Lung (tissue), 12 donors: ENCODE measurements around the gene BSDC1. TPM values are rescaled to one million over a fixed set of nuclear protein-coding genes. Genes with fewer than 3 reads are reported as not detected.

Experiments
- ATAC-seq: fragments of 200-7000 bp; cut with Tn5 transposase; one replicate; pipeline ENCODE4 v1.9.1; 2020; ENCODE audit warnings: moderate number of reproducible peaks; ENCODE audit not compliant: insufficient read depth, low FRiP score
- DNase-seq, 3 donors: peaks; one replicate each; pipeline ENCODE4 v3.0.0-alpha.2; 2013 to 2017
- H3K27ac ChIP-seq, 2 donors: one replicate each; pipeline ENCODE4 v1.5.1; 2013; ENCODE audit warnings: mild to moderate bottlenecking in 2 of 2, moderate library complexity in 2 of 2, control low read depth in 1 of 2, inconsistent platforms in 1 of 2, low read depth in 1 of 2, low read length in 1 of 2
- H3K27me3 ChIP-seq, 3 donors: one replicate each; pipeline ENCODE4 v1.5.1; 2013; ENCODE audit warnings: low read length in 2 of 3; ENCODE audit not compliant: control insufficient read depth in 3 of 3, insufficient read depth in 3 of 3
- H3K36me3 ChIP-seq, 4 donors: one replicate each; pipeline ENCODE4 v1.5.1; 2013; ENCODE audit warnings: low read length in 4 of 4, mild to moderate bottlenecking in 1 of 4, moderate library complexity in 1 of 4; ENCODE audit not compliant: control insufficient read depth in 4 of 4, insufficient read depth in 4 of 4
- H3K4me1 ChIP-seq, 5 donors: one replicate each; pipeline ENCODE4 v1.5.1; 2013; ENCODE audit warnings: low read length in 5 of 5, mild to moderate bottlenecking in 2 of 5, moderate library complexity in 1 of 5; ENCODE audit not compliant: control insufficient read depth in 5 of 5, insufficient read depth in 5 of 5
- H3K4me3 ChIP-seq: one replicate; pipeline ENCODE4 v1.5.1; 2013; ENCODE audit warnings: mild to moderate bottlenecking, control low read depth, moderate library complexity
- H3K9ac ChIP-seq, 2 donors: one replicate each; pipeline ENCODE4 v1.5.1; 2013; ENCODE audit warnings: low read length in 2 of 2, control low read depth in 1 of 2; ENCODE audit not compliant: insufficient read depth in 1 of 2
- H3K9me3 ChIP-seq, 4 donors: one replicate each; pipeline ENCODE4 v1.5.1; 2013; ENCODE audit warnings: low read length in 3 of 4, mild to moderate bottlenecking in 1 of 4, moderate library complexity in 1 of 4; ENCODE audit not compliant: control insufficient read depth in 4 of 4, insufficient read depth in 3 of 4
- WGBS, 2 donors: extraction: QIAGEN DNeasy Blood & Tissue Kit; methylation state at CpG; one replicate each; pipeline ENCODE4 v1.1.7; 2013; 5-methylcytosine and 5-hydroxymethylcytosine counted together
- polyA plus RNA-seq, 2 donors: library from polyadenylated mRNA; stranded (reverse); fragments of 200-250 nt; gene quantifications; one replicate each; pipeline ENCODE4 v1.2.1, GENCODE V29; 2013
- total RNA-seq, 2 donors: library from RNA; depleted of rRNA in 1 of 2; stranded (reverse); fragments of >200 nt in 1 of 2; gene quantifications; one replicate each; pipeline ENCODE4 v1.2.1, GENCODE V29; 2014 to 2021
- TF ChIP-seq, protein P1 (sequence below): IDR thresholded peaks from 2 replicates; pipeline ENCODE4 v1.5.1; 2012; ENCODE audit warnings: mild to moderate bottlenecking; ENCODE audit errors: control extremely low read depth, extremely low read depth
- donor health status: control.
- donor health status: control.
- donor health status: Bipolar disorder and iron deficiency.
- donor health status: healthy.
- donor health status: DM: yes; HTN: yes; CAD: no.

BSDC1 gene
- total and polyA plus RNA-seq, 4 donors = 32.8 to 80.5 (median 48.3) TPM

DNA sequence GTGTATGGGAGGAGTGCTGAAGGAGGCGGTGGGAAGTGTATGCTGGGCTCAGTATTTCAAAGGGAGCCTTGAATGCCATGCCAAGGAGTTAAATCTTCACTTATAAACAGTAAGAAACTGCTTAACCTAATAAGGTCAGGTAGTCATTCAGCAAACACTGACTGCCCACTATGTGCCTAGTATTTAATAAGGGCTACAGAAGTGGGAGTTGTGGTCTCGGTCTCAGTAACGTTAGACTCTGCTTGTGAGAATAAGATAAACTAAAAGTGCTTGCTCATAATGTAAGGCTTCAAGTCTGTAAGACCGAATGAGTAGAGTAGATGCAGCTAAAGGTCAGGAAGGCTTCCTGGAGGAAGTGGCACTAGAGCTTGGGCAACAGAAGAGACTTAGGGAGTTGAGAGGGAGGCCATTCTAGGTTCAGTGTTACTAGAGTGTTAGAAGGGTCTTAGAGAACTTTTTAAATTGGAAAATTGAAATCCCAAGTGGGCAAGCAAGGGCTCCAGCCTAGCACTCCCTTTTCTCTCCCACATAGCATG is 64.2 kb downstream of the BSDC1 start:
- 90 to 95% methylated on average over 4 of the region's 4 CpGs for WGBS, 2 donors
- TF ChIP-seq, protein P1, sequence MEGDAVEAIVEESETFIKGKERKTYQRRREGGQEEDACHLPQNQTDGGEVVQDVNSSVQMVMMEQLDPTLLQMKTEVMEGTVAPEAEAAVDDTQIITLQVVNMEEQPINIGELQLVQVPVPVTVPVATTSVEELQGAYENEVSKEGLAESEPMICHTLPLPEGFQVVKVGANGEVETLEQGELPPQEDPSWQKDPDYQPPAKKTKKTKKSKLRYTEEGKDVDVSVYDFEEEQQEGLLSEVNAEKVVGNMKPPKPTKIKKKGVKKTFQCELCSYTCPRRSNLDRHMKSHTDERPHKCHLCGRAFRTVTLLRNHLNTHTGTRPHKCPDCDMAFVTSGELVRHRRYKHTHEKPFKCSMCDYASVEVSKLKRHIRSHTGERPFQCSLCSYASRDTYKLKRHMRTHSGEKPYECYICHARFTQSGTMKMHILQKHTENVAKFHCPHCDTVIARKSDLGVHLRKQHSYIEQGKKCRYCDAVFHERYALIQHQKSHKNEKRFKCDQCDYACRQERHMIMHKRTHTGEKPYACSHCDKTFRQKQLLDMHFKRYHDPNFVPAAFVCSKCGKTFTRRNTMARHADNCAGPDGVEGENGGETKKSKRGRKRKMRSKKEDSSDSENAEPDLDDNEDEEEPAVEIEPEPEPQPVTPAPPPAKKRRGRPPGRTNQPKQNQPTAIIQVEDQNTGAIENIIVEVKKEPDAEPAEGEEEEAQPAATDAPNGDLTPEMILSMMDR = no peak

DNA sequence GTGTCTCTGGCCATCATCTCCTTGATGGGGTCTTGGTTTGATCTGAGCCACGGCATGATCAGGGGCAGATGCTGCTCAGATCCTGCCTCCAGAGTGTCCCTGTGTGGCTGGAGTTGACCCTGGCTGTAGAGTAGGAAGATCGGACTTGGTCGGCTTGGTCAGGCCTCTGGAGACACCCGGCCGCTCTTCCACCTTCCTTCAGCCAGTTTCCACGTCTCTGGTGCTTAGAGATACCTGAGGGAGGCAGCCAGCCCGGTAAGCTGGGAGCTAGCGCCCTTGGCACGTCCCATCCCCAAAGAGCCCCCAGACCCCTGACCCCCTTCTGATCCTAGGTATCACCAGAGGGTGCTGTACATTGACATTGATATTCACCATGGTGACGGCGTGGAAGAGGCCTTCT is 67.0 kb downstream of the BSDC1 start:
- Histone ChIP-seq H3K4me1 (peaks cover 0 to 1% (median 0%) of the 10 kb centered on the region in 5 donors), H3K9ac (no peak overlapping the region), H3K9me3 (no peaks in the 10 kb centered on the region), H3K36me3 (peaks cover 23 to 55% (median 41%) of the 10 kb centered on the region in 4 donors), H3K27me3 (no peaks in the 10 kb centered on the region), H3K4me3 (no peak overlapping the region), H3K27ac (no peak overlapping the region)
- TF ChIP-seq, protein P1 = no peak
- WGBS, 2 donors = 95 to 96% methylated on average over 11 of the region's 11 CpGs
- DNase-seq (no peak), ATAC-seq (no peak)

More for the DNA sequence above, 64.2 kb downstream of the BSDC1 start:
- no peak for DNase-seq
- ATAC-seq = no peak
- H3K27me3 ChIP-seq = no peaks in the 10 kb centered on the region
- no peak overlapping the region for H3K27ac ChIP-seq
- peaks cover 0 to 18% (median 6%) of the 10 kb centered on the region in 5 donors for H3K4me1 ChIP-seq
- no peak overlapping the region for H3K4me3 ChIP-seq
- peaks cover 36 to 52% (median 43%) of the 10 kb centered on the region in 4 donors for H3K36me3 ChIP-seq
- no peak overlapping the region for H3K9ac ChIP-seq
- no peaks in the 10 kb centered on the region for H3K9me3 ChIP-seq

DNA sequence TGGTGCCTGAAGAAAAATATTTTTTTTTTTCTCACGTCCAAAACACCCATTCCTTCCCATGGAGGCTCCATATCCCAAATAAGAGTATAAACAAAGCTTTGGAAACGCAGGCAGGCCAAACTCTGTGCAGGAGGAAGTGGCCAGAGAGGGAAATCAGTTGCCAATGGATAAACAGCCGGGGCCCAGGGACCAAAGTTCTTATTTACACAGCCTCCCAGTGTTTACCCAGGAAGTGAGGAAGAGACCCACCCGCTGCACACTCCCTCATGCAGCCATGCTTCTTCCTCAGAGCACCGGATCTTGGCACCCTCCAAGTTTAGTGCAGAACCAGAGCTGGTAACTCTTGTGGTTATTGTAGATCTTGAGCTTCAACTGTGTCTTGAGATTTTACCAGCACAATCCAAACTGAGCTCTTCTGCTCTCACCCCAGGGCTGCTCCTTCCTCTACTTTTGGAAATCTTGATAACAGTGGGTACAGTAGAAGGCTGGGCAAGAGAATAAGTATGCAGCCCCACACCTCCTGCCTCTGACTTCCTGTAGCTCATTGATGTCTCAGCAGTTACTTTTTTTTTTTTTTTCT is 72.4 kb downstream of the BSDC1 start:
- no peak for DNase-seq
- WGBS, 2 donors = 31 to 56% methylated on average over 5 of the region's 5 CpGs
- no peak overlapping the region for H3K27ac ChIP-seq
- H3K4me1 ChIP-seq = peaks cover 0 to 5% (median 0%) of the 10 kb centered on the region in 5 donors
- H3K9me3 ChIP-seq = no peaks in the 10 kb centered on the region
- ATAC-seq = no peak
- H3K9ac ChIP-seq = no peak overlapping the region
- H3K27me3 ChIP-seq = no peaks in the 10 kb centered on the region
- H3K4me3 ChIP-seq = no peak overlapping the region
- peaks cover 8 to 28% (median 21%) of the 10 kb centered on the region in 4 donors for H3K36me3 ChIP-seq
- TF ChIP-seq, protein P1 = no peak
